Amniotic stem cell (primary cell): Measurements from ENCODE around the gene AMACR.

ENCODE experiments used
- DNase-seq: peaks from one replicate; lab custom pipeline; 2025; lab: John Stamatoyannopoulos, UW

Gene AMACR

DNA sequence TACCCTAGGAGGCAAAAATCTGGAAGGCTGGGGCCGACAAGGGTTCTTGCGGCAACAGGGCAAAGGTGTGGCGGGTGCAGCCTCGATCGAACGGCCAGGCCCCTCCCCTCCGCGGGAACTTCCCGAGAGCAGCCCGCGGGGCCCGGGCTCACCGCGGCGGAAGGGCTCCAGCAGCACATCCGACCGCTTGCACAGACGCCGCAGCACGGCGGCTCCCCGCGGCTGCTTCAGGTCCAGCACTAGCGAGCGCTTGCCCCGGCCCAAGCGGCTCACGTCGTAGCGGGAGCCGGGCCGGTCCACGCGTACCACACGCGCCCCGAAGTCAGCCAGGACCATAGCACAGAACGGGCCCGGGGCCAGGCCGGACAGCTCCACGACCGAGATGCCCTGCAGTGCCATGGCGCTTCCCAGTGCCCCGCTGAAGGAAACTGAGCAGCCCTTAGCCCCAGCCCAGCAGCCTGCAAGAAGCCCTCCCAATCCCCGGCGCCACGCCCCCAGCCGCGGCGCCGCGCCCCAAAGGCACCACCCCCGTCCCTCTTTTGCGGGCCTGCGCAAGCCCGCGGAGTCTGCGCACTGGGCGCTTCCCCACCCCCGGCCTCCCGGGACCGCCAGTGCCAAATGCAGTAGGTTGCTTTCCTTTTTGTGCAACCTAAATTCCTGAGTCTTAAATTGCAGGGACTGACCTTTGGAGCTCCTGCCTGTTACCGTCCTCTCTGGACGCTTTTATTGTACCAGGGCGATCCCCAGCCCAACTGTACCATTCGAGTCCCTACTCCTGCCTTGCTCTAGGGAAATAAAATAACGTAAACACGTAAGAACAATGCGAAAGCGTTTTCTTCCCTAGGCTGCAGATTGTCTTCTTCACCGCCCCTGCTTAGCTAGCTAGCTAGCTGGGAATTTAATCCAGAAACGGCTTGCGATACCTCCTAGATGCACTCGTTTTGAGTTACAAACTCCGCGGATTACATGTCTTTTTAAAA lies at the start of gene AMACR:
Gene AMACR (minus strand): TSS at position 430 of the 980 bp plus-strand sequence. CDS start 31 bp downstream, at position 399.
- DNase-seq: peak; percentile 82

DNA sequence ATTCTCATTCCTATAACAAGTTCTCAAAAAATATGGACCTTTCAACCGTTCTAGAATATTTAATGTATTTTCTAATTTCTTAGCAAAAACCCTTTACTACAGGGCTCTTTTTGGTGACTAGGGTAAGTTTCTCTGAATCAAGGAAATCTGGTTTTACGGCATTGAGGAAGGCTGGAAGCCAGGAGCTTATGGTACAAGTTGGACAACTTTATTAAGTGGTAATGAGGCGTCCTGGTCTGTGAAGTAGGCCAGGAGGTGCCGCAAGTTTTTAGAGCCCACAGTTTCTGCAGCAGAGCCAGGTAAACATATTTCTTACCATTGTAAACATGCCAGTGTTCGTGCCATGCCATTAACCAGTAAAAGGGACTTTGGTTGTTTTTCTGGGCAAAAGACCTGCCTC lies 49.7 kb upstream of the AMACR start:
- no peak for DNase-seq

DNA sequence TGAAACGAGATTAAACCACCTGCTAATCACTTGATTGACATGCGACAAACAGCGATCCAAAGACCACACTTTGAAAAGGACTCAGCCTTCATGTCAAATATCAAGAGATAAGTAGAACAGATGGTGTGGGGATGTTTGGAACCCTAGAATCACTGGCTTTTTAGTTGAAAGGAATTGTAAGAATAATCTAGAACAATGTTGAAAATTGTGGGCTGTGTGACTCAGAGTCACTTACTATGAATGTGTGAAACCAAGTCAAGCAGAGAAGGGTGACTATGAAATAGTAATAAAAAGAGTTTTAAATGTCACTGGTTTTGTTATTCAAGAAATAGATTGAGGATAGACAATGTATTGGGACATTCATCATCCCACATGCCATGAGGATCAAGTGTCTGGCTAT lies 49.3 kb upstream of the AMACR start:
- no peak for DNase-seq

DNA sequence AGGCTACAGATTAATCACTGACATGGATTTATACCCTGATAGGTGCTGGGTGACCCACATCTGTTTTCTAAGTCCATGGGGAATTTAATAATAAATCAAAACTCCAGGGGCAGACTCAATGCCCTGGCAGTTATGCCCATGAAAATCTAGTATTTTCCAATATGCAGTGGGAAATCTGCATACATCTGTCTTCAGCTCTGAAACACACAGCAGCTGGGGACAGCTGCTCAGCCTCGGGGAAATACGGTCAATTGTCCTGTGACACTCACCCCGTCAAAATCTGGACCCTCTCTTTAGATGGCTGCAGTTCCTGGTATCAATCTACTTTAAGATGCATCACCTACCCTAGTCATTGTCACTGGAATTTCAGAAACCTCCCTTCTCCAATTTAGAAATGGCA lies 47.8 kb upstream of the AMACR start:
- no peak for DNase-seq

DNA sequence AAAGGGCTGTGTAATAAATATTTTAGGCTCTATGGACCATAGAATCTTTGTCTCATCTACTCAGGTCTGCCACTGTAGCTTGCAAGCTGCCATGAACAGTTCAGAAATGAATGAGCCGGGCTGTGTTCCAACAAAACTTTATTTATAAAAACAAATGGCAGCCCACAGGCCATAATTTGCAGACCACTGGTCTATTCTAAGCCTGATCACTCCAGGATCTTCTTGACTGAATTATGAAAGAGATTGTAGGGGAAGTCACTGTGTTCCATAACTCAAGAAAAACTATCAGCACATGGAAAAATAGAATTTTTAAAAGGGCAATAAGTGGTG lies 46.5 kb upstream of the AMACR start:
- no peak for DNase-seq

DNA sequence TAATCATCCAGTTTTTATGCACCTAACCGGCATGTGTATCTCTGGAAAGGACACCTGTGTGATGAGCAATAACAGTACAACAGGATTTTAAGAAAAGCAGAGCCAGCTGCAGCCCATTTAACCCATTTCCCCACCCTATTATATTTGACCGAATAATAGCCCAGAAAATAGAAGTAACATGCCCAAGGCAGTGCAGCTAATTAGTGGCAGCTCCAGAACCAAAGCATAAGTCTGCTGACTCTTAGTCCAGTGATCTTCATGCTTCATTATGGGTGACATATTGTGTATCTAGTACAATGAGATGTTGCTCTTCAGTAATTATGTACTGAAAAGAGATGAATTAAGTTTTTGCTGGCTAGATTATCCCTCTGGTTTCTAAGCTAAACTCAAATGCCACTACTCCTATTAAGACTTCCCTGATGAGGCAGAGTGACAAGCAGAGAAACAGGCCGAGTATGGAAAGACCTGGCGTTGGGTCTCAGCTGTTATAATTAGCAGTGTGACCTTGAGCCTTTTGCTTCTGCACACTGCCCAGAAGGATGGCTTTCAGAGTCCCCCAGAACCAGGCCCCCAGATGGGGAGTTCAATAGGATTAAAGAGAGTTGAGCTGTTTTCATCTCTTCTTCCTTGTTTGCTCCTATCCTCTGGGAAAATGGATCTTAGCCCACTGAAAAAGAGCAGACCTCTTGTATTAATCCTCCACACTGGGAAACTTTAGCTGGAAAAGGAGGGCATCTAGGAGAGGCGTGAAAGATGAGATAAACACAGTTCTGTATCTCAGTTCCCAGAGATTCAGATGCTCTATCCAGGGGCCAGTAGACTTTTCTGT lies 45.9 kb upstream of the AMACR start:
- DNase-seq: no peak

DNA sequence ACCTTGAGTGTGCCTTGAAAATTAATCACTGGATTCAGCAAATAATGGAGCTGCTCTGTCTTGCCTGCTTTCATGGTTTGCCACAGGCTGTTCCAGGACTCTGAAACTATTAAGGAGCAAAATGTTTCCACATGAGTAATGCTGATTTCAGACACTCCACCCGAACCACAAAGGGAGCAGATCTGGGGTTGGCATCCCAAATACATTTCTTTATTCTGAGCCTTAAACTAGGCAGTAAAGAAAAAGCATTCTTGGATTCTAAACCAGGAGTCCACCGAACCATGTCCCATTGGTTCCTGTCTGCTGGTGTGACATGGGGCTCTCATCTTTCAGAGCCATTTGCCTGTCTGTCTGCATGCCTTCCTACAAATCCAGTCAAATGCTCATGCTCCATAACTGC lies 45.3 kb upstream of the AMACR start:
- DNase-seq: peak; percentile 68

DNA sequence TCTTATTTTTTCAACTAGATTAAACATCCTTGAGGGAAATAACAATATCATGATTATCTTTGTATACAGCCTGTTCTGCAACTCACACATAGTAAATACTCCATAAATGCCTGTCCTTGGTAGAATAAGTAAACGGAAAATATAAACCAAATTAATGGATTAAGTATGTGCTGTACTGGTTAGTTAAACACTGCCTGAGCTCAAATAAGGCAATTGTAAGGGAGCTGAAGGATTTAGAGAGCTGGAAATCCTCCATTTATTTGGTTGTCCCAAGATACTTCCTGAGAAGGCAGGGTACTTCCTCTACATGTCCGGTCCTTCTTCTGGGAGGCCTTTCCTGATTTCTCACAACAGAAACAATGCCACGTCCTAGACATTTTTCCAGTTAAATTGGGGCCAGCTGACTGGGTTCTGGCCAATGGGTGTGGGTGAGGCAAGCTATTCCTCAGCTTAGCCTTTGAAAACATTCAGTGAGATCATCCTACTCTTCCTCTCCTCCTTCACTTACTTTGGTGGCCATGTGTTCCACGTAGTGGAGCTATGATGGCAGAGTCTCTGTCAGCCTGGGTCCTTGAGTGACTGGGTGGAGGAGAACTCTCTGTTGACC lies 43.6 kb upstream of the AMACR start:
- no peak for DNase-seq

DNA sequence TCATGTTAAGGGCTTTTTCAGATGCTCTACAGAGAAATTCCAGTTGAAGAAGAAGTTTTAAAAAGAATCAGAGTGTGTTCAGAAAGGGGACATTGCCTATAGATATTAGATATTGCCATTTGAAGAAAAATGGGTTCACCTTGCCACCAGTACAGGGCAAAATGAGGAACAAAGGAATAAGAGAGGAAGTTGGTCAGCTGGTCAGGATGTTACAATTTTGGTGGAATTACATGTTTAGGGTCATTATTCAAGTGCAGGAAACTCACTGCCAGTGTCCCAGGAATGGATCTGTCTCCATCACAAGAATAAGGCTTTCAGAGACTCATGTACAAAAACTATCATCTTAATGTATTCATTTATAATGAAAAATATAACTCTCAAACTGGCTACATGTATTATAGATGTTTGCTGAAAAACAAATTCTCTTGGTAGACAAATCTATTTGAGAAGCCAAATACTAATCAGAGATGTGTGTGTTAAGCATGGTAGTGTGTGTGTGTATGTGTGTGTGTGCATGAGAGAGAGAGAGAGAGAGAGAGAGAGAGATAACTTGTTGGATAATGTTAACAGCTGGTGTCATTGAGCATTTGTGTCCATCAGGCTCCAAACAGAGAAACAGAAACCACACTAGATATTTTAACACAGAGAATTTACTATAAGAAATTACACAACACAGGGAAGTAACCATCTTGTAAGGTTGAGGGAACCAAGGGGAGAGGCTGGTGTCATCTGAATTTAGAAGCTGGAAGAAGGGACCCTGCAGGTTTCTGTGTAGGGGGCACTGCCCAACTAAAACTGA lies 40.1 kb upstream of the AMACR start:
- no peak for DNase-seq

DNA sequence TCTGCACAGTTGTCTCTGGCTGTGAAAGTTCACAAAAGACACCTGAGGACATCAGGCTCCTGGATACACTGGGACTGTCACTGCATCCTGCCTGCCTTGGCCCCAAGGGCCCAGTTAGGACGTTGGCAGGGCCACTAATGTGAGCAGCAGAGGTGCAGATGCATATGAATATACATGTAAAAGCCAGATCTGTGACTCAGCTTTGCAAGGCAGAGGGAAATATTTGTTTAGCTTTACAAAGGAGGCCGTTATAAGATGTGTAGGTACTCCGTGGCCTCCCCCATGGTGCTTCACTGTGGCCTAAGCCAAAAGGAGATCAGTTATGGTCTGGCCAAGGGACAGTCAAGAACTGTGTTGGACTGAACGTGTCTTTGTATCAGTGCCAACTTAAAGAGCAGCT lies 39.3 kb upstream of the AMACR start:
- no peak for DNase-seq

DNA sequence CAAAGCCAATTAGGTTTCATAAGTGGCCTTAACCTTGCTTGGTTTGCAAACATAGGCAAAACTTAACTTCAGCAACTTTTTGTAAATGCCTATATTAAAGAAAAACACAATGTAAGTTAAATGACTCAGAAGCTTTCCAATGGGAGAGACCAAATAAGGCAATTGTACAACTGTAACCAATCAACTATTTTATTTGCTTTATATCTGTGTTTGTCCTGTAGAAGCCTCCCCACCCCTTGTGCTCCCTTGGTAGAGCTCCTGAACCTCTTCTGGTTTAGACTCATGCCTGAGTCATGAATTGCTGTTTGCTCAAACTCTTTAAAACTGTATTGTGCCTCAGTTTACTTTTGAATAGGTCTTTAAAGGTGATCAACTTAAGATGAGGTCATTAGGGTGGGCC lies 38.1 kb upstream of the AMACR start:
- DNase-seq: peak; percentile 34

DNA sequence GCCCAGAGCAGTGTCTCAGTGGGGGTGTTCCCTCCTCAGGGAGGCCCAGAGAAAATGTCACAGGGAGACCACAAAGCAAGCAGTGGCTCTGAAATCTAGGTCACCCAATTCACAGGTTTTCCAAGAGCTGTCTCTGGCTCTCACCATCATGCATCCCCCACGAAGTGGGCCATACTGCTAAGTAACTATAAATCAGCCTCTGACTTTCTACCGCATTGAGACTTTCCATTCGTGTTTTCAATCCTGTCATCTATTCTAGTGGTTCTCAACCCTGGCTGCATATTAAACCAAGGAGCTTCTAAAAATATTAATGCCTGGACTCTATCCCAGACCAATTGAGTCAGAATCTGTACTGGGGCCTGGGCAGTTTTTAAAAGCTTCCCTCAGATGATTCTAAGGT lies 37.2 kb upstream of the AMACR start:
- DNase-seq: no peak

DNA sequence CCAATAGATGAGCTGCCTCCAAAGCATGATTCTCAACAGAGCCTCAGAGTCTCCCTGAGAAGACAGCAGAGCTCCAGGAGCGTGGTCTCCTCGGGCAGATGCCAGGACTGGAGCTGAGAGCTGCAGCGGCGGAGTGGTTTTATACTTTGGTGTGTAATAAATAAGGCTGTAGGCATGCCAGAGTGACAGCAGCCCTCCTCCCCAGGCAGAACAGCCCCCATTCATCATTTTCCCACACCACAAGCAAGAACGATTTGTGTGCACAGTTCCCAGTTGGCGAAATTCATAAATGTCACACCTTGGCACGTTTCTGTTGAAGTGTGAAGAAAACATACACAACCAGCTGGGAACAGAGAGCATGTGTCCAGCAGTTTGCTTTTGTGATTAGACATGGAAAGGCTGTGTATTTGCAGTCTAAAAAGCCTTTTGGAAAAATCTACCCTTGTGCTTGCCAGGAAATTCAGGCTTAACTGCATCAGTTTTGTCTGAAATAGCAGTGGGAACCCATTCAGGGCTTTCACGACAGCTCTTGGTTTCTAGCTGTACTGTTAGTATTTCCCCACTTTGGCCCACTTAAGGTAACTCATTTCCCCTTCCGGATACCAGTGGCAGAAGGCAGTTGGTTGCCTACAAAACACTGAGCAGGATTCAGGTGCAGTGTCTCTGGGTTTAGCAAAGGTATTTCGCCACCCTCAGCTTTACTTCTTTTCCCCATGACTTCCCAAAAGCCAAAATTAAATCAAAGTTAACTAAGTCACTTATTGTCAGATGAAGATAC lies 35.4 kb upstream of the AMACR start, which contains the start of gene C1QTNF3:
Gene C1QTNF3 (minus strand): TSS at position 115 of the 778 bp plus-strand sequence. CDS start 88 bp downstream, at position 27.
- DNase-seq: no peak

DNA sequence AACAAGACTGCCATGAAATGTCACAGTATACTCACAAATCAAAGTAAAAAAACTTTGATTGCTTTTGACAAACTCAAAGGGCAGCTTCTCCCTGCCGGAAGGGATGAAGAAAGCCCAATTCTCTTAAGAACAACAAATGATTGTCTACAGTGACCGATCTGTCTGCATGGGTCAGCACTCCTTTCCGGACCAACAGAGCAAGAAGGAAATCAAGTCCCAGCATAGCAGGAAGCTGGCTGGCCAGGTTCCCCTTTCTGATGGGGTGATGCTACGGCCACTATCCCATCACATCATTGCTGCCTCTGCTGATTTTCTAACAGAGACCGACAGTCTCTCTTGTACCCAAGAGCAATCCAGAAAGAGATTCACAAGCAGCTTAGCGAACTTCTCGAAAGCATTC lies 34.5 kb upstream of the AMACR start:
- no peak for DNase-seq

DNA sequence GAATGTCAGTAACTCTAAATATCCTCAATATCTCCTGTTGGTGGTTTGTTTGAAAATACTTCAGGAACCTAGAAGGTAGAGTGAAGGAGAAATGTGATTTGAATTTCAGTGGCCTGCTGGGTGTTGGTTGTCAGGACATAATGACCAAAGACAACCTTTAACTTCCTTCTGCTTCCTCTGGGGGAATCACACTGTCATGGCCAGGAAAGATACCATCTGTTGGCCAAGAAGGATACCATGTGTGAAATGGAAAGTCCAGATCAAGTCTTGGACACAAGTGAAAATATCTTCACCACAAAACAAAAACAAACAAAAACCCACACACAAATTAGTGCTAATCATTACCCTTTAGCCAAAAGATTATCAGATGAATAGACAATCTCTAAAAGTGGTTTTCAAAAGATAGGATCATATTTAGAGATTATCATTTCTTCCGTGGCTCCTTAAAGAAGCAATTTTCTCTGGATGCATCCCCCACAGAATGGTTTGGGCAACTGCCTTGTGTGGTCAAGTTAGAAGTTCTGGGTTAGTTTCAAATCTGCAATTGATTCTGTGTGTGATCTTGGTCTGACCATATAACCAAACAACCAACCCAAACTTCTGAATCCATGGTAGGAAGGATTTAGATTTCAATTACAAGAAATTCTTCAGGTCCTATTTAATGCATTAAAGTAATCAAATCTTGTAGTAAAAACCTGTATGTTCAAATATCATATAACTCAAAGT lies 33.6 kb upstream of the AMACR start:
- DNase-seq: no peak

DNA sequence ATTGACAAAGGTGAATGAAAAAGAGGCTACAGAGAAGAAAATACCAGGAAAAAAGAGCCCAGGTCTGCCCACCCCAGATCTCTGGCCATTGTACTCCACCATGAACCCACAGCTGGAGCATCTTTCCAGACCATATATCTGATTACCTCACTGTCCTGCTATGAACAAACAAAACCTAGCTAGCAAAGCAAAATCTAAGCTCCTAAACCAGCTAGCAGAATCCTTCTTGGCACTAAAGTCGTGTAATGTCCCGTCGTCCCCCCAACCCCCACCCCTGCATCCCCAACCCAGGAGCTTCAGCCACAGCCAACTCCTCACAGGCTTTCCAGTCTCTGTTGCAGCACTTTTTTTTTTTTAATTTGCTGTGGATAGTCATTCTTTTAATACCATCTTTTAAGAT lies 32.6 kb upstream of the AMACR start:
- no peak for DNase-seq

DNA sequence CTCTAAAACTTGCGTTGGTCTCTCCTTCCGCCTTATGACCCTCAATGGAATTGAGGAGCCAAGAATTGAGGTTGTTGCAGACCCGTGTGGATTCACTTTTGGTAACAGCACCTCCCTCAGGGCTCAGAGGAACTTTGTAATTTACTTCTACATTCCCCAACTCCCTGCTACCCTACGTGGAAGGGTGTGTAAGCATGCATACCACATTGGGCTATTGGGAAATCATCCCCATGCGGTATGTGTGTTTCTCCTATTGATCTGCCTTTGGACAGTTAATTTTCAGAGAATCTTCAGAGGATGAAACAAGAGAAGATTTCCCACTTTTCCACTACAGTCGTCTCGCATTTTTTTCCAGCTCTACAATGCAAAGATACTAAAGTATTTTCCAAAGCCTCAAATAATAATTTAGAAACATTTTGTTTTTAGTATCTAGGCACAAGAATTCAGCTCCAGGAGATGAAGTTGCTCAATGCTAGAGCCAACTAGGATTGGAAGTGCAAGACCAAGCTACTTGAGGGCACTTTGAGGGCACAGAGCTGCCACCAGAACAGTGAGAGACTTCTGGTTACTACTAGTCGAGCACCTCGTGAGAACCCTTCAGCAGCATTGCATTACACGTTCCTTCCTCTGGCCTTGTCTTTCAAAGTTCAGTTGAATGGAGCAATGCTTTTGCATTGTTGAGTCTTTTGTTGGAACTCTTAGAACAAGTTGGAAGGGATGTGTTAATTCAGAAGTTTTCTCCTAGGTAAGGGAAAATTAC lies 31.7 kb upstream of the AMACR start:
- DNase-seq: no peak

DNA sequence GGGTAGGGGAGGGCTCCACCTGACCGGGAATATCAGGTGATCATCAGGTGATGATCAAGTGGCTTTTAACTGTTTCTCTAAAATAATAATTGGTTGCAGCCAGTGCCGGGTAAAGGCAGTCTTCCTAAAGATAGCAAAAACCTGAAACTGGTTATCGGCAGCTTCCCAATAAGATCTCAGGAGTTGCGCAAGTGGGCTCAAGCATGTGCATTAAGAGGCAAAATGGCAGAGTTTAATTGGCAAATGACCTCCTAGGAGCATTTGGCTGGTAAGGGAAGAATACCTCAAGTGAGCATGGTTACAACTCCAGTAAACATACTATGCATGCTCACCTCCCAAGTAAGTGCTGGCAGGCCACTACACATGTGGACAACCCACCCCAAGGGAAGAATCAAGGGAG lies 31.0 kb upstream of the AMACR start:
- DNase-seq: no peak

DNA sequence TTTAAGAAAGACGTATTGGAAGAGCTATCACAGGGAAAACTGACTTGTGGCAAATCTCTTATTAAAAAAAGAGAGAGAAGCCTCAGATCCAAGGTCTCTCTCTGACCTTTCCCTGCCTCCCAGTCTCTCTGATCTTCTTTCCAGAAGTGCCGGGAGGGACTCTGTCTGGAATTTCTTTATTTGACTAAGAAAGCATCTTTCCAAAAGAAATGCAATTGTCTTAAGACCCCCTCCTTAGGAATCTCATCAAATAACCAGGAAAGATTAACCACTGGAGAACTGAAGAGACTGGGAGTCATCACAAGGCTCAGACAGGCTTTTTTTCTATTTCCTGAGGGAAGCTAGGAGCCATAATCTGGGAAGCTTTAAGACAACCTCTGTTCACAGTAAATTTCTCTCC lies 30.5 kb upstream of the AMACR start:
- no peak for DNase-seq

DNA sequence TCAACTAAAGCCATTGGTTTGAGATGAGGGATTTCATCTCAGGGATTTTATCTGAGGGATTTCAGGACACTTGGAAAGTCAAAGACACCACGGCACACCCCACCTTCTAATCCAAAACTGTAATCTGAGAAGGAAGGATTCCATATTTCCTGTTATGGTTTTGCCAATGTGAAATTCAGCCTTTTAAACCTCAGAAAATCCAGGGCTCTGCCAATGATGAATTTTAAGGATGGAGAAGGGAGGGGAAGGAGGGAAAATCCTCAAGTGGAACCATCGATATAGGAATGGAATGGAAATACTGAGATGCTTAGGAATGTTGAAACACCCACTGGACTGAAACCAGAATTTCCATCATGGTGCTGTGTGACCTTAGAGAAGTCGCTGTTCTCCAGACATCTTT lies 29.9 kb upstream of the AMACR start:
- DNase-seq: no peak
